Karpas-422 (cell line): ENCODE data around the gene KIRREL1. TPM values are rescaled to one million over a fixed set of nuclear protein-coding genes. Genes with fewer than 3 reads are reported as not detected.

Experiments used
- DNase-seq: peaks from one replicate; pipeline ENCODE4 v3.0.0-alpha.2; 2015
- H2AFZ ChIP-seq: fragments of 200-600 bp; sonication (generic); 2 replicates; pipeline ENCODE4 v1.6.1; 2014; ENCODE audit warnings: antibody characterized with exemption, low read length, mixed read lengths
- H3K27ac ChIP-seq: fragments of 200-600 bp; sonication (generic); 2 replicates; pipeline ENCODE4 v1.5.1; 2014; ENCODE audit warnings: mild to moderate bottlenecking, low read length, moderate library complexity
- H3K27me3 ChIP-seq: fragments of 200-600 bp; sonication (generic); 2 replicates; pipeline ENCODE4 v1.6.1; 2014; ENCODE audit warnings: low read length, mixed read lengths
- H3K36me3 ChIP-seq: fragments of 200-600 bp; sonication (generic); 2 replicates; pipeline ENCODE4 v1.6.1; 2014; ENCODE audit warnings: low read length, mixed read lengths; ENCODE audit not compliant: insufficient read depth
- H3K4me1 ChIP-seq: fragments of 200-600 bp; sonication (generic); 2 replicates; pipeline ENCODE4 v1.6.1; 2014; ENCODE audit warnings: mild to moderate bottlenecking, low read length, mixed read lengths
- H3K4me2 ChIP-seq: fragments of 200-600 bp; sonication (generic); 2 replicates; pipeline ENCODE4 v1.6.1; 2014; ENCODE audit warnings: low read length, low read depth, mild to moderate bottlenecking; ENCODE audit not compliant: poor library complexity, severe bottlenecking
- H3K4me3 ChIP-seq: fragments of 200-600 bp; sonication (generic); 2 replicates; pipeline ENCODE4 v1.5.1; 2014; ENCODE audit warnings: mild to moderate bottlenecking, antibody characterized with exemption, low read length, mixed read lengths
- H3K79me2 ChIP-seq: fragments of 200-600 bp; sonication (generic); 2 replicates; pipeline ENCODE4 v1.6.1; 2014; ENCODE audit warnings: mild to moderate bottlenecking, low read length, mixed read lengths
- H3K9ac ChIP-seq: fragments of 200-600 bp; sonication (generic); 2 replicates; pipeline ENCODE4 v1.6.0; 2014; ENCODE audit warnings: low read length
- H3K9me2 ChIP-seq: fragments of 200-600 bp; sonication (generic), shearing (Covaris generic); replicated peaks from 2 replicates; pipeline ENCODE4 v1.6.0; 2014; ENCODE audit warnings: mild to moderate bottlenecking, low read length, moderate library complexity; ENCODE audit not compliant: insufficient read depth
- H3K9me3 ChIP-seq: fragments of 300-700, 200-600 bp; sonication (generic); 2 replicates; pipeline ENCODE4 v1.6.1; 2014; ENCODE audit warnings: low read length, mixed read lengths
- H4K20me1 ChIP-seq: fragments of 200-600 bp; sonication (generic); 2 replicates; pipeline ENCODE4 v1.6.1; 2014; ENCODE audit warnings: mild to moderate bottlenecking, antibody characterized with exemption, low read length, low read depth; ENCODE audit not compliant: insufficient read depth
- total RNA-seq: library from RNA; depleted of rRNA; stranded (reverse); fragments of >200 nt; shearing (Covaris generic); gene quantifications from 2 replicates; pipeline ENCODE4 v1.2.3, GENCODE V29; 2014; ENCODE audit warnings: low replicate concordance

Gene KIRREL1
- total RNA-seq, 1 experiment from 2014 or later: not detected

GRCh38 chr1:158084747-158085146 is 91.3 kb downstream of the KIRREL1 start:
- DNase-seq: no peak

GRCh38 chr1:158087320-158087927 is 94.0 kb downstream of the KIRREL1 start:
- Histone ChIP-seq H3K4me1 (no peaks in the 10 kb centered on the region), H3K27ac (no peak overlapping the region), H3K79me2 (no peaks in the 10 kb centered on the region), H4K20me1 (no peaks in the 10 kb centered on the region), H3K4me3 (no peak overlapping the region), H3K36me3 (no peaks in the 10 kb centered on the region), H3K9ac (no peak overlapping the region), H2AFZ (no peak overlapping the region), H3K9me3 (no peaks in the 10 kb centered on the region), H3K9me2 (no peaks in the 10 kb centered on the region), H3K27me3 (no peaks in the 10 kb centered on the region), H3K4me2 (no peak overlapping the region)
- DNase-seq: peak; percentile 86

More at GRCh38 chr1:158084747-158085146, 91.3 kb downstream of the KIRREL1 start:
- no peaks in the 10 kb centered on the region for H3K79me2 ChIP-seq
- no peaks in the 10 kb centered on the region for H3K9me3 ChIP-seq
- H3K27me3 ChIP-seq: no peaks in the 10 kb centered on the region
- H3K4me1 ChIP-seq: no peaks in the 10 kb centered on the region
- no peak overlapping the region for H3K4me2 ChIP-seq
- no peak overlapping the region for H3K27ac ChIP-seq
- H3K9ac ChIP-seq: no peak overlapping the region
- H2AFZ ChIP-seq: no peak overlapping the region
- no peak overlapping the region for H3K4me3 ChIP-seq
- H3K9me2 ChIP-seq: no peaks in the 10 kb centered on the region
- H3K36me3 ChIP-seq: no peaks in the 10 kb centered on the region
- no peaks in the 10 kb centered on the region for H4K20me1 ChIP-seq

DNA sequence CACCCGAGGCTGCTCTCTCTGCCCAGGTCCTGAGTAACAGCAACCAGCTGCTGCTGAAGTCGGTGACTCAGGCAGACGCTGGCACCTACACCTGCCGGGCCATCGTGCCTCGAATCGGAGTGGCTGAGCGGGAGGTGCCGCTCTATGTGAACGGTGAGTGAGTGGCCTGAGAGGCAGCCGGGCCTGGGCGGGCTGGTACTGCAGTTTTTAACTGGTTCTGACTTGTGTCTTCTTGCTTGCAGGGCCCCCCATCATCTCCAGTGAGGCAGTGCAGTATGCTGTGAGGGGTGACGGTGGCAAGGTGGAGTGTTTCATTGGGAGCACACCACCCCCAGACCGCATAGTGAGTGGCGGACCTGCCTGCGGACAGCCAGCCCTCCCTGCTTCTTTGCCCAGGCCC is 96.0 kb downstream of the KIRREL1 start:
- Histone ChIP-seq H2AFZ (no peak overlapping the region), H3K4me2 (no peak overlapping the region), H3K9me2 (no peaks in the 10 kb centered on the region), H3K27ac (no peak overlapping the region), H3K9ac (no peak overlapping the region), H3K36me3 (no peaks in the 10 kb centered on the region), H3K27me3 (no peaks in the 10 kb centered on the region), H3K4me3 (no peak overlapping the region), H3K4me1 (no peaks in the 10 kb centered on the region), H3K9me3 (no peaks in the 10 kb centered on the region), H4K20me1 (no peaks in the 10 kb centered on the region), H3K79me2 (no peaks in the 10 kb centered on the region)
- DNase-seq: no peak

DNA sequence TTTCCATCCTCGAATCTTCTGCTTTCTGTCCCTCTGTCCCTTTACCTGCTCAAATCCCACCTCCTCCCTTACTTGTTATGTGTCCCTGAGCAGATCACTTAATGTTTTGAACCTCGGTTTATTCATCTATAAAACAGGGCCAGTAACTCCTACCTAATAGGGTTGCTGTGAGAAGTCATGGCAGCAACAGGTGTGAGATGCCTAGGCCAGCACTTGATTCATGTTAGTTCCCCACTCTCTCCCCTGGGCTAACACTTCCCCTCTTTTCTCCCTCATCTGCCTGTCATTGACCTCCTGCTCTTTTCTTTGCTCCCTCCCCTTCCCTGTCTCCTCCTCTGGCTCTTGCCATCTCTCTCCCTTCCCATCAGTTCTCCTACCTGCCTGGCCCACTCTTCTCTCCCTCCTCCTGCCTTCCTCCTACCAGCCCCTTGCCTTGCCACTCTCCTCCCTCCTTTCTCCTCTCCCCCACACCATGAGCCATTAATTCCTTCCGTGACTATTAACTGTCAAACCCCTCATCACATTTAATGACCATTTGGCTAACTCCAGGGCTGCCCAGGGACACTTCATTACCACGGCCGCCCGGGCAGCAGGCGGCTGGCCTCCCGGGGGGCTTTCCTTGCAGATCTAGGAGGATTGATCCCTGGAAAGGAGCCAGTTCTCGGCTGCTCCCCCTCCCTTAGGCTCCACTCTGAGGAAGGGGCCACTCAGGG is 96.6 kb downstream of the KIRREL1 start:
- Histone ChIP-seq H3K9me2 (no peaks in the 10 kb centered on the region), H3K4me3 (no peak overlapping the region), H3K79me2 (no peaks in the 10 kb centered on the region), H3K4me1 (no peaks in the 10 kb centered on the region), H3K9me3 (no peaks in the 10 kb centered on the region), H4K20me1 (no peaks in the 10 kb centered on the region), H3K9ac (no peak overlapping the region), H3K36me3 (no peaks in the 10 kb centered on the region), H3K27me3 (no peaks in the 10 kb centered on the region), H3K4me2 (no peak overlapping the region), H2AFZ (no peak overlapping the region), H3K27ac (no peak overlapping the region)
- no peak for DNase-seq

GRCh38 chr1:158093376-158093775 is 99.9 kb downstream of the KIRREL1 start:
- no peaks in the 10 kb centered on the region for H3K27me3 ChIP-seq
- no peak overlapping the region for H3K4me3 ChIP-seq
- H3K4me1 ChIP-seq: no peaks in the 10 kb centered on the region
- no peak overlapping the region for H3K27ac ChIP-seq
- DNase-seq: no peak
- H3K9ac ChIP-seq: no peak overlapping the region
- no peaks in the 10 kb centered on the region for H3K9me3 ChIP-seq
- H3K9me2 ChIP-seq: no peaks in the 10 kb centered on the region
- no peaks in the 10 kb centered on the region for H4K20me1 ChIP-seq
- H3K79me2 ChIP-seq: no peaks in the 10 kb centered on the region
- H2AFZ ChIP-seq: no peak overlapping the region
- H3K36me3 ChIP-seq: no peaks in the 10 kb centered on the region
- H3K4me2 ChIP-seq: no peak overlapping the region

DNA sequence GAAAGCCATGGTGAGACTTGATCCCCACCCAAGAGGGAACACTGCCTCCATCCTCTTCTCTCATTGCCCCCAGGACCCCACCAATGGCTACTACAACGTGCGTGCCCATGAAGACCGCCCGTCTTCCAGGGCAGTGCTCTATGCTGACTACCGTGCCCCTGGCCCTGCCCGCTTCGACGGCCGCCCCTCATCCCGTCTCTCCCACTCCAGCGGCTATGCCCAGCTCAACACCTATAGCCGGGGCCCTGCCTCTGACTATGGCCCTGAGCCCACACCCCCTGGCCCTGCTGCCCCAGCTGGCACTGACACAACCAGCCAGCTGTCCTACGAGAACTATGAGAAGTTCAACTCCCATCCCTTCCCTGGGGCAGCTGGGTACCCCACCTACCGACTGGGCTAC is 101.1 kb downstream of the KIRREL1 start:
- H3K9me2 ChIP-seq: no peaks in the 10 kb centered on the region
- no peak overlapping the region for H3K4me3 ChIP-seq
- H3K4me1 ChIP-seq: no peaks in the 10 kb centered on the region
- H4K20me1 ChIP-seq: no peaks in the 10 kb centered on the region
- no peak overlapping the region for H3K27ac ChIP-seq
- no peaks in the 10 kb centered on the region for H3K79me2 ChIP-seq
- H2AFZ ChIP-seq: no peak overlapping the region
- no peak for DNase-seq
- H3K9me3 ChIP-seq: no peaks in the 10 kb centered on the region
- no peaks in the 10 kb centered on the region for H3K36me3 ChIP-seq
- no peaks in the 10 kb centered on the region for H3K27me3 ChIP-seq
- H3K9ac ChIP-seq: no peak overlapping the region
- H3K4me2 ChIP-seq: no peak overlapping the region

DNA sequence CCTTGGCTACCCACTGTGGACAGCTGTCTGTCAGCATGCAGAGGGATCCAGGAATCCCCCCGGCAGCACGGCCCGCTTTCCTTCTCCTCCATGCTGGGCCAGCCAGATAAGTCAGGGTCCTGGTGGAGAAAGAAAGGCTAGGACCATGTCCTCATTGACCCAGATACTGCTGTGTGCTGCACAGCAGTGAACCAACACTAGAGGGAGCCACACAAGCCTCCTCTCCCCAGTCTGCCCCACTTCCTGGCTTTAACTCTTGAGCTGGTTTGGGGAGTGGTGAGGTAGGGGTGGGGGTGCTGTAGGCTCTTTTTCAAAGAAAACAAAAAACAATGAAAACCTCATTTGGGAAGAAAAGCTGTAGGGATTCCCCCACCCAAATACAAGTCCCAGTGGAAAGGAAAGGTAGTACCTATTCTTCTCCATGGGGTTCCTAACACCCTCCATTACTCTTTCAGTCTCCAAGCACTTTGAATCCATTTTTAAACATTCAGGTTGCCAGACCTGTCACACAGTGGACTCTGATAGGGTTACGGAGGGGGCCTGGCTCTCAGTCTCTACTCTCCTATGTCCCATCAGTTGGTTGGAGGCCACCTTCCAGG is 102.4 kb downstream of the KIRREL1 start:
- Histone ChIP-seq H3K9me2 (no peaks in the 10 kb centered on the region), H4K20me1 (no peaks in the 10 kb centered on the region), H2AFZ (no peak overlapping the region), H3K4me2 (no peak overlapping the region), H3K36me3 (no peaks in the 10 kb centered on the region), H3K9me3 (no peaks in the 10 kb centered on the region), H3K27ac (no peak overlapping the region), H3K79me2 (no peaks in the 10 kb centered on the region), H3K9ac (no peak overlapping the region), H3K27me3 (no peaks in the 10 kb centered on the region), H3K4me3 (no peak overlapping the region), H3K4me1 (no peaks in the 10 kb centered on the region)
- peak; percentile 80 for DNase-seq

GRCh38 chr1:158098256-158098655 is 104.8 kb downstream of the KIRREL1 start:
- Histone ChIP-seq H3K27ac (no peak overlapping the region), H3K4me1 (no peaks in the 10 kb centered on the region), H2AFZ (no peak overlapping the region), H3K79me2 (no peaks in the 10 kb centered on the region), H3K36me3 (no peaks in the 10 kb centered on the region), H3K9me3 (no peaks in the 10 kb centered on the region), H3K27me3 (no peaks in the 10 kb centered on the region), H3K4me3 (no peak overlapping the region), H3K4me2 (no peak overlapping the region), H3K9ac (no peak overlapping the region), H3K9me2 (no peaks in the 10 kb centered on the region), H4K20me1 (no peaks in the 10 kb centered on the region)
- no peak for DNase-seq
